NCI-H446 (cell line): Measurements from ENCODE around the gene ANKRD13B.

Experiments
- DNase-seq, 2 experiments: peaks; one replicate each; lab custom pipeline; 2025; lab: John Stamatoyannopoulos, UW

Gene ANKRD13B

GRCh38 chr17:29581583-29582253 lies 11.2 kb upstream of the ANKRD13B start:
- no peak for DNase-seq

GRCh38 chr17:29582254-29582765 lies 10.6 kb upstream of the ANKRD13B start:
- peak in 1 of 2 experiments; percentile 73 for DNase-seq

- peak; percentile 64 to 87 for DNase-seq
Measured at GRCh38 chr17:29582772-29583171, 10.2 kb upstream of the ANKRD13B start.

GRCh38 chr17:29583324-29584248 lies 9.3 kb upstream of the ANKRD13B start:
- DNase-seq, result no peak

GRCh38 chr17:29584452-29585079 lies 8.4 kb upstream of the ANKRD13B start:
- no peak for DNase-seq

- DNase-seq, result no peak
Measured at GRCh38 chr17:29585080-29585751, 7.7 kb upstream of the ANKRD13B start.

- DNase-seq, result no peak
Measured at GRCh38 chr17:29586676-29587469, 6.1 kb upstream of the ANKRD13B start.

- DNase-seq, result no peak
Measured at GRCh38 chr17:29587591-29587990, 5.3 kb upstream of the ANKRD13B start.

- DNase-seq, result no peak
Measured at GRCh38 chr17:29588017-29588561, 4.8 kb upstream of the ANKRD13B start.

GRCh38 chr17:29588562-29589411 lies 4.1 kb upstream of the ANKRD13B start:
- DNase-seq, result no peak

- peak; percentile 29 to 86 for DNase-seq
Measured at GRCh38 chr17:29589524-29590410, 3.2 kb upstream of the ANKRD13B start, which contains the start of gene GIT1. Gene GIT1, minus strand, starts transcription at chr17:29589648. Its CDS starts 270 bp downstream, at chr17:29589378.

GRCh38 chr17:29590411-29591145 lies 2.4 kb upstream of the ANKRD13B start:
- DNase-seq, result peak; percentile 74 to 76

GRCh38 chr17:29591146-29591736 lies 1.7 kb upstream of the ANKRD13B start:
- peak; percentile 87 to 90 for DNase-seq

- DNase-seq, result peak; percentile 90 to 93
Measured at GRCh38 chr17:29591737-29592608, 959 bp upstream of the ANKRD13B start.

- DNase-seq, result no peak
Measured at GRCh38 chr17:29593591-29594518, 923 bp downstream of the ANKRD13B start.
